OCI-LY3 (cell line): ENCODE measurements around the gene BCO1.

Source experiments
- EZH2phosphoT487 ChIP-seq: fragments of 200-600 bp; shearing (Covaris generic); IDR thresholded peaks from 2 replicates; pipeline ENCODE4 v1.6.1; 2018; ENCODE audit warnings: antibody characterized with exemption, mixed run types, low read depth
- TF ChIP-seq, protein P1 (sequence below): fragments of 200-600, 300-600 bp; sonication (generic); IDR thresholded peaks from 2 replicates; pipeline ENCODE4 v1.5.1; 2014; ENCODE audit warnings: antibody characterized with exemption, low read length, low read depth

DNA sequence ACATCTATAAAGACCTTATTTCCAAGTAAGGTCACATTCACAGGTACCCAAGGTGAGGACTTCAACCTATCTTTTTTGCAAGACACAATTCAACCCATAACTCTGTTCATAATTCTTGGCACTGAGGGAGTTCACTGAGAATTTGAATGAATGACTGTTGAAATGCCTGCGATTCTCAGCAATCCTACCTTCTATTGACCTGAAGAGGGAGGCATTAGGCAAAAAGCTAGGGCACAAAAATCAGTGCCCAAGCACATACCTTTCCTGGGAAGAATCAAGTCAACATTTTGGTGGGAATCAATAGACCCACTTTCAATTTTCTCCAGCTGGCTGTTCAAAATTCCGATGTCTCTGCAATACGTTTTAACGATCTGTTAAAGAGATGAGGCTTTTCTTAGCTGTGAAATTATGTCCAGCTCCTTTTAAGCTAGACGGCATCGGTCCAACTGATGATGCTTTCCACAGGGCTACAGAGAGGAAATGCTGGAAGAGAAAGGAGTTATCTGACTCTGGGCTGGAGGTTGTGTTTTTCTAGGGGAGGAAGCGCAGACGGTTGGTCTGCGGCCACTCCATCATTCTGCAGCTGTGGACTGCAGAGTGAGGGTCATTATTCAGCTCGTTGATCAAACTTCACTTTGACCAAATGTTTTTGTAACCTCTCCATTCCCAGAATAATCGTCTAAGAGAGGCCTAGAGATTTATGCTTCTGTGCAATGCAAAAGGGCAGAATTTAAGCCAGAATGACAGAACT lies 25.2 kb downstream of the BCO1 start:
- TF ChIP-seq EZH2phosphoT487, result no peak
- TF ChIP-seq, protein P1, sequence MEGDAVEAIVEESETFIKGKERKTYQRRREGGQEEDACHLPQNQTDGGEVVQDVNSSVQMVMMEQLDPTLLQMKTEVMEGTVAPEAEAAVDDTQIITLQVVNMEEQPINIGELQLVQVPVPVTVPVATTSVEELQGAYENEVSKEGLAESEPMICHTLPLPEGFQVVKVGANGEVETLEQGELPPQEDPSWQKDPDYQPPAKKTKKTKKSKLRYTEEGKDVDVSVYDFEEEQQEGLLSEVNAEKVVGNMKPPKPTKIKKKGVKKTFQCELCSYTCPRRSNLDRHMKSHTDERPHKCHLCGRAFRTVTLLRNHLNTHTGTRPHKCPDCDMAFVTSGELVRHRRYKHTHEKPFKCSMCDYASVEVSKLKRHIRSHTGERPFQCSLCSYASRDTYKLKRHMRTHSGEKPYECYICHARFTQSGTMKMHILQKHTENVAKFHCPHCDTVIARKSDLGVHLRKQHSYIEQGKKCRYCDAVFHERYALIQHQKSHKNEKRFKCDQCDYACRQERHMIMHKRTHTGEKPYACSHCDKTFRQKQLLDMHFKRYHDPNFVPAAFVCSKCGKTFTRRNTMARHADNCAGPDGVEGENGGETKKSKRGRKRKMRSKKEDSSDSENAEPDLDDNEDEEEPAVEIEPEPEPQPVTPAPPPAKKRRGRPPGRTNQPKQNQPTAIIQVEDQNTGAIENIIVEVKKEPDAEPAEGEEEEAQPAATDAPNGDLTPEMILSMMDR, result no peak
